Fibroblast of peridontal ligament (primary cell): ENCODE data around the gene INO80D.
"Not testable (repeated sequence)": the region's sequence is repeated elsewhere in the genome, so short reads cannot be mapped to it uniquely, and the experiment has no call there.

Experiments used
- DNase-seq: peaks from one replicate; pipeline ENCODE4 v3.0.0-alpha.2; 2010; ENCODE audit errors: extremely low read depth

The INO80D gene, protein sequence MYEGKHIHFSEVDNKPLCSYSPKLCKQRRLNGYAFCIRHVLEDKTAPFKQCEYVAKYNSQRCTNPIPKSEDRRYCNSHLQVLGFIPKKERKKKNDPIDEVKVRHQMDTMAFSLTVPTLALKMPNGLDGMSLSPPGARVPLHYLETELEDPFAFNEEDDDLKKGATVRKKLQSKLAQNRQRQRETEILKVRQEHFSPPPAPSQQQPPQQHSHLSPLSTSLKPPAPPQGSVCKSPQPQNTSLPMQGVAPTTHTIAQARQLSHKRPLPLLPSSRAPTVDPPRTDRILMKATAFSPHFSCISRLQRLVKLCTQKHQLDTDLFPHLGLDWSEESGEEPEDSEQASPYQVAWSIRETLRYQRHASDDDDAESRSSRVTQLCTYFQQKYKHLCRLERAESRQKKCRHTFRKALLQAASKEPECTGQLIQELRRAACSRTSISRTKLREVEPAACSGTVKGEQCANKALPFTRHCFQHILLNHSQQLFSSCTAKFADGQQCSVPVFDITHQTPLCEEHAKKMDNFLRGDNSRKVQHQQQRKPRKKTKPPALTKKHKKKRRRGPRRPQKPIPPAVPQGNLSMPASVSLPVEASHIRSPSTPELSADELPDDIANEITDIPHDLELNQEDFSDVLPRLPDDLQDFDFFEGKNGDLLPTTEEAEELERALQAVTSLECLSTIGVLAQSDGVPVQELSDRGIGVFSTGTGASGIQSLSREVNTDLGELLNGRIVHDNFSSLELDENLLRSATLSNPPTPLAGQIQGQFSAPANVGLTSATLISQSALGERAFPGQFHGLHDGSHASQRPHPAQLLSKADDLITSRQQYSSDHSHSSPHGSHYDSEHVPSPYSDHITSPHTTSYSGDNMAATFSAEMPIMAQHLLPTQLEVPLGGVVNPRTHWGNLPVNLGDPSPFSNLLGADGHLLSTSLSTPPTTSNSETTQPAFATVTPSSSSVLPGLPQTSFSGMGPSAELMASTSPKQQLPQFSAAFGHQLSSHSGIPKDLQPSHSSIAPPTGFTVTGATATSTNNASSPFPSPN

DNA sequence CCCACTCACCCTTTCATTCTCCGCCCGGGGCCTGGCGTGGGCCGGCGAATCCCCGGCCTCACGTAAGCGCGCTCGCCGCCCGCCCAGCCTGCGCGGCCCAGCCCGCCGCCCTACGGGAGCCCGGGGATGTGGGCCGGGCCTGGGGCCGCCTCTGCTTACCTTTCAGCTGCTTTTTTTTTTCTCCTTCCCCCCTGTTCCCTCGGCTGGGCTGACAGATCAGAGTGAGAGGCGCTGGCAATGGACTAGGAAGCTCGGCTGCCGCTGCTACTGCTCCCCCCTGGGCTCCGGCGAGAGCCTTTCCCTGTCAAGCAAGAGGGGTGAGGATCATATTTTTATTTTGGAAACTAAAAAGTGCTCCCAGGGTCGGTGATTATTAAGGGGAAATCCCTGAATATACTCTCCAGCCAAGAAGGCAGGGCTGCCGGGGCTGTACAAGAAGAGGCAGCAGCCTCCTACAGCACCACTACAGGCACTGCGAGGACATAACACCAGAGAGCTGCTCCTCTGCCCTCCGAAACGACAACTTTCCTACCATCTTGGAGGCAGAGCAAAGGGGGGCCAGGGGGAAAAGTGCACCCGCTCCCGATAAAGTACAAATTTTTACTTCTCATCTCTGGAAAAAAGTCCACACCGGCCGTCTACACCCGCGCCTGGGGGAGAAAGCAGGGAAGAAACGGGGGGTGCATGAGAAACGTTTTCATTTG is at the start of gene INO80D:
TSS of gene INO80D (minus strand) at position 433 of the 704 bp plus-strand sequence. CDS start 23,158 bp downstream, outside the sequence.
- DNase-seq = peak; percentile 85

DNA sequence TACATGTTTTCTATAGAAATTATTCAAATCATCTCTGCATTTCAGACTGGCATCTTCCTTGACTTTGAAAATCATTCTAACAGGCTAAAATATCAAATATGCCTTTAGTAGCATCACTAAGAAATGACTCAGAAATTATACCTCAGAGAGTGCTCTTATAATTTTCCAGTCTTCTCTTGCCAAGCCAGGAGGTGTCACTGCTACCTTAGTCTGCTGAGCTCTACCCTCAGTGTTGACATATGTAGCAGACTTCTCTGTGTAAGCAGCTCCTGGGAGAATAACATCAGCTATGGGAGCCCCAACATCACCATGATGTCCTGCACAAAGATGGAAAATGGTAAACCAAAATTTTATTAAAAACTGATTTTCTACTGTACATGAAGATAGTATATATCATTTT is 41.7 kb upstream of the INO80D start:
- no peak for DNase-seq

- DNase-seq = no peak
These were observed 39.9 kb upstream of the INO80D start for GRCh38 chr2:206125901-206126300.

- not testable (repeated sequence) for DNase-seq
These were observed 36.6 kb upstream of the INO80D start for GRCh38 chr2:206122569-206122968.

DNA sequence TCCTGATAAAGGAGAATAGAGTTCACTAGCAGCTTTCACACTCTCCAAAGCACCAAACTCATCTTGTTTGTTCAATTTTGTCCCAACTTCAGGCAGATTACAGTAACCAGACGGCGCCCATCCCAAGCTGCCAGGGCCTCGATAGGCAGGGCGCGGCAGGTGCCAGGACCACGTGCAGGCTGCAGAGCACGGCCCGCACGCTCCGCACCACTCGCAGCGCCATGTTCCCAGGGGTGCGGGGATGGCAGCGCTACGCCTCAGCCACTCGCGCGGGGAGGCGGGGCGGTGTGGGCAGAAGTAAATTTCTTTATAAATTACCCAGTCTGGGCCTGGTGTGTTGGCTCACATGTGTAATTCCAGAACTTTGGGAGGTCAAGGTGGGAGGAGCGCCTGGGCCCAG is 30.3 kb upstream of the INO80D start:
- DNase-seq = no peak

GRCh38 chr2:206115026-206115578 is 29.1 kb upstream of the INO80D start:
- no peak for DNase-seq

GRCh38 chr2:206112846-206113547 is 27.0 kb upstream of the INO80D start:
- DNase-seq = peak; percentile 9

DNA sequence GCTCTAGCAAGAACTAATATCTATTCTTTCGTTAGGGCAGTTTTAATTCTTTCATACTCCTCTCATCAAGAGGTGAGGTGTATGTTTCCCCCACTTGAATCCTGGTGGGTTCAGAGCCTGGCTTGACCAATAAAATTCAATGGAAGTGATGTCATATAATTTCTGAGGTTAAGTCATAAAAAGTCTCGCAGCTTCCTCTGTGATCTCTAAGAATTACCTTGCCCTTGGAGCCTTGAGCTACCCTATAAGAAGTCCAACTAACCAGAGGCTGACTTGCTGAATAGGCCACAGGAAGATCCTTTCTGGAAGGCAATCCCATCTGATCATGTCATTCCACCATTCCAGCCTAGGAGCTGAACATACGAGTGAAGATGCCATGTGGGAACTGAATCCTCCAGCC is 26.1 kb upstream of the INO80D start:
- peak; percentile 11 for DNase-seq

DNA sequence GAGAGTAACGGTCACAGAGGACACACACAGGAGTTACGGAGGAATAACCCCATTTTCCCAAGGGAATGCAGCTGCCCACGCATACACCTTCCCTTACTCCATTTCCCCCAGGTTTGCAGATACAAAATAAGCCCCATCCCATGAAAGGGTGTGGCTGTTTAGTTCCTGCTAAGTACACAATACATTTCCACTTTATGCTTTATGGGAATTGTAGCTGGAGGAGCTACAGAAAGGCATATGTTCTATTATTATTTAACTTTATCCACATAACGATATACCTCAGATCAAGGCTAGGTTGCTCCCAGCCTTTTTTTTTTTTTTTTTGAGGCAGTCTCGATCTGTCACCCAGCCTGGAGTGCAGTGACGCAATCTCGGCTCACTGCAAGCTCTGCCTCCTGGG is 22.7 kb upstream of the INO80D start:
- no peak for DNase-seq

- no peak for DNase-seq
These were observed 19.6 kb upstream of the INO80D start for GRCh38 chr2:206105541-206105940.

GRCh38 chr2:206105038-206105437 is 19.1 kb upstream of the INO80D start:
- DNase-seq = no peak

- DNase-seq = not testable (repeated sequence)
These were observed 12.9 kb upstream of the INO80D start for GRCh38 chr2:206098872-206099271.

- DNase-seq = no peak
These were observed 12.5 kb upstream of the INO80D start for GRCh38 chr2:206098471-206098870.

DNA sequence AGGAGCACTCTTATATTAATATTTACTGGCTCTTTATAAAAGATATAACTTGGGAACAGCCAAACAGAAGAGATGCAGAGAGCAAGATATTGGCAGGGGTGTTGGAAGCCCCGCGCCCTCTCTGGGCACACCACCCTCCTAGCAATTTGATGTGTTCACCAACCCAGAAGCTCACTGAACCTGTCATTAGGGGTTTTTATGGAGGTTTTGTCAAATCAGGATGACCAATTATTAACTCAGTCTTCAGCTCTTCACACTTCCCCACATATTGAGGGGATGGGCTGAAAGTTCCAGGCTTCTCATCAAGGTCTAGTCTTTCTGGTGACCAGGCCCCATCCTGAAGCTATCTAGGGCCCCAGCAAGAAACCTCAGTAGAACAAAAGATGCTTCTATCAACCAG is 10.9 kb upstream of the INO80D start:
- DNase-seq = no peak

DNA sequence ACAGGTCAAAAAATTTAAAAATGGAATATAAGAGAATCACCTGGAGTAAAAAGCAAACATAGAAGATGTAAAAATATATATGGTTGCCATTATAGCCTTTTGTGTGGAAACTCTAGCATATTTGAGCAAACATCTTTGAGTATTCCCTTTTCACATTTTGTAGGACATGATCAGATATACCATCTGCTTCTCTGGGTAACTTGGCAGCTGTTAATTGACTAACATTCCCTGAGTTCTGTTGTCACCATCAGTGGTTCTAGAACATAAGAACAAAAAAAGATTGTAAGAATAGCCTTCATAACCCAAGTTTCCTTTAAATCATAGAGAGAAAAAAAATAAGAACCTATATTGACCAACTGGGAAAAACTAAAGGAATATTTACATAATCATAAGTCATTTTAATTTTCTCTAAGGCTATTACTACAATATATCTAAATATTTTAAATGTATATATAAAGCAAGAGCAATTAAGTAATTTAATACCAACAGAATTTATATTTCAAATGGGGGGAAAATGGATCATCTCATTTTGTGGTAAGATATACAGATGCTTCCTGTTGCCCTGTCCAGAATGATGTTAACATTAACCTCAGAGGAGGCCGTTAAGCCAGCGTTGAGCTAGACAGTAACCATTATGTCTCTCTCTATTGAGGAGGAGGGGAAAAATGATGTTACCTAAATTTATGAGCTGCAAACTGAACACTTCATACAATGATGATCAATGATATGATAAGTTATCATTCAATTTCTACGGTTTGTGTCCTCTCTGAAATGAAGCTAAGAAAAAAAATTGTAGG is 9.8 kb upstream of the INO80D start:
- DNase-seq = no peak

DNA sequence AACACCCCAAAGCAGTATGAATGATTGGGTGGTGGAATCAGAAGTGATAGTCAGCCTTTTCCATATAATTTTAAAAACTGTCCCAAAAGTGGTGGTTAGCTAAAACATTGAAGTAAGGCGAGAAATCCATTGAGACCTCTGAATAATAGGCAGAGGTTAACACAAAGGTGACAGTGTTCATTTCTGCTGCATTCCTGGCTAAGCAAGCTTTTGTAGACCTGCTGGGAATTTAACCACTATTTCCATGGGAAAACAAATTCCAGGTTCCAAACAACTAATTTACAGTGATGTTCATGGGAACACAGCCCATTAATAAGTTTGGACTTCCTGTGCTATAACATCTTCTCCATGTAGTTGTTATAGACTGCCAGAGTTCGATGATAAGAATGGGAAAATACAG is 6.3 kb upstream of the INO80D start:
- DNase-seq = no peak

GRCh38 chr2:206088248-206088647 is 2.3 kb upstream of the INO80D start:
- DNase-seq = no peak

DNA sequence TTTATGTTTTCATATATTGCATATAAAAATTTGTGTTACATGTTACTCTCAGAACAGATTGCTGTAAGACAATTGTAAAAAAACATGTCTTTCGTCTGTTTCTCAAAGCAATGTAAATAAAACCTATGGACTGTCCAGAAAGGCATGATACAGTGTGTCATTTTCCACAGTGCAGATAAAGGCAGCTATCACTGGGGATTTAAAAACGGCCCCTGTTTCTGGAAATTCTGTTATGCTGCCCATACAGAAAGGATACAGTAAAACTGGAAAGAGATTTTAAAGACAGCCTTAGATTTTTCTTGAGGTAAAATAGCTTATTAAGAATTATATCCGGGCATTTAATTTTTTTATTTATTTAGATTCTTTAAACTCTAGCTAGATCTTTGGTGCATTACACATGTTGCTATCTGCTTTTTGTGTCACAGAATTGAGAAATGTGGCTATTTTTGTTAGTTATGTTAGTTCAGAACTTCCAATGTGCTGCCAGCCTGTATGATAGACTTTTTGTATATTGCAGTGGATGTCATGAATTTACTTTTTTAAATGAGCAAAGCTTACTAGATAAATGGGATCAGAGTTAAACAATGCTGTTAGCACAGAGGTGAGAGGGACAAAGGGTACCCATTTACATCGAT is 859 bp upstream of the INO80D start:
- peak; percentile 35 for DNase-seq

GRCh38 chr2:206084870-206085741 is 868 bp downstream of the INO80D start:
- peak; percentile 18 for DNase-seq
